Measurements from ENCODE around the gene IGLL5. TPM values are rescaled to one million over a fixed set of nuclear protein-coding genes. Genes with fewer than 3 reads are reported as not detected.

IGLL5 gene
- total RNA-seq, 1 donor from 2014 or later = not detected

GRCh38 chr22:22891139-22891621 is 3.6 kb downstream of the IGLL5 start:
- Mint-ChIP-seq H3K27ac (ENCODE audit: unreplicated experiment) (no peak overlapping the region), H3K27me3 (ENCODE audit: unreplicated experiment) (peaks cover 6% of the 10 kb centered on the region), H3K4me1 (ENCODE audit: unreplicated experiment) (no peaks in the 10 kb centered on the region), H3K36me3 (ENCODE audit: low read depth, unreplicated experiment) (no peaks in the 10 kb centered on the region), H3K9me3 (ENCODE audit: unreplicated experiment) (no peaks in the 10 kb centered on the region), H3K4me3 (ENCODE audit: unreplicated experiment) (no peak overlapping the region)
- TF ChIP-seq, protein P1, sequence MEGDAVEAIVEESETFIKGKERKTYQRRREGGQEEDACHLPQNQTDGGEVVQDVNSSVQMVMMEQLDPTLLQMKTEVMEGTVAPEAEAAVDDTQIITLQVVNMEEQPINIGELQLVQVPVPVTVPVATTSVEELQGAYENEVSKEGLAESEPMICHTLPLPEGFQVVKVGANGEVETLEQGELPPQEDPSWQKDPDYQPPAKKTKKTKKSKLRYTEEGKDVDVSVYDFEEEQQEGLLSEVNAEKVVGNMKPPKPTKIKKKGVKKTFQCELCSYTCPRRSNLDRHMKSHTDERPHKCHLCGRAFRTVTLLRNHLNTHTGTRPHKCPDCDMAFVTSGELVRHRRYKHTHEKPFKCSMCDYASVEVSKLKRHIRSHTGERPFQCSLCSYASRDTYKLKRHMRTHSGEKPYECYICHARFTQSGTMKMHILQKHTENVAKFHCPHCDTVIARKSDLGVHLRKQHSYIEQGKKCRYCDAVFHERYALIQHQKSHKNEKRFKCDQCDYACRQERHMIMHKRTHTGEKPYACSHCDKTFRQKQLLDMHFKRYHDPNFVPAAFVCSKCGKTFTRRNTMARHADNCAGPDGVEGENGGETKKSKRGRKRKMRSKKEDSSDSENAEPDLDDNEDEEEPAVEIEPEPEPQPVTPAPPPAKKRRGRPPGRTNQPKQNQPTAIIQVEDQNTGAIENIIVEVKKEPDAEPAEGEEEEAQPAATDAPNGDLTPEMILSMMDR (IDR thresholded peaks at IDR 0.05; ENCODE audit: unreplicated experiment) = no peak
- DNase-seq (ENCODE audit: low spot score) = no peak

GRCh38 chr22:22892096-22893052 is 4.8 kb downstream of the IGLL5 start:
- DNase-seq (ENCODE audit: low spot score) = no peak
- Mint-ChIP-seq H3K4me1 (ENCODE audit: unreplicated experiment) (no peaks in the 10 kb centered on the region), H3K9me3 (ENCODE audit: unreplicated experiment) (no peaks in the 10 kb centered on the region), H3K27me3 (ENCODE audit: unreplicated experiment) (peaks cover 6% of the 10 kb centered on the region), H3K4me3 (ENCODE audit: unreplicated experiment) (no peak overlapping the region), H3K36me3 (ENCODE audit: low read depth, unreplicated experiment) (no peaks in the 10 kb centered on the region), H3K27ac (ENCODE audit: unreplicated experiment) (no peak overlapping the region)
- TF ChIP-seq, protein P1 (IDR thresholded peaks at IDR 0.05; ENCODE audit: unreplicated experiment) = no peak

DNA sequence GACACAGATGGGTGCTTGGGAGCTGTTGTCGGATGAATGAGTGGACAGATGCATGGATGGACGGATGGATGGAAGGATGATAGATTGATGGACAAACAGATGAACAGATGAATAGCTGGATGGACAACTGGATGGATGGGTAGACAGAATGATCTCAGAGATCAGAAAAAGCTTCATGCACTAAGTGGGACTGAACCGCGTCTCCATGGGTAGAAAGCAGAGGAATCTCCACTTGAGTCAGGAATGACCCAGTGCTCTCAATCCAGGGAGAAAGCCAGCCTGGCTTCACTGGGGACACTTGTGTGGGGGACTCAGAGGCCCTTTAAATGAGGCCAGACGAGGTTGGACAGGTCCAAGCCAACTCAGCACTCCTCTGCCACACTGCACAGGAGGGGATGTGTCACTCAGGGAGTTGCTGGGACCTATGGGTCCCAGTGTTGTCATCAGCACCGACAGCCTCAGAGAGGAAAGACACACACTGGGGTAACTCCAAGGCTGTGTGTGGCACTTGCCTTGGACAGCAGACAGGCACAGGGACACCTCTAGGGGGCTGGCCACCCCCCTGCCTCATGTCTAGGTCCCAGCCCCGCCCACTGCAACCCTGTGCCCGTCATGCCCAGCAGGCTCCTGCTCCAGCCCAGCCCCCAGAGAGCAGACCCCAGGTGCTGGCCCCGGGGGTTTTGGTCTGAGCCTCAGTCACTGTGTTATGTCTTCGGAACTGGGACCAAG is 5.6 kb downstream of the IGLL5 start:
- Mint-ChIP-seq H3K9me3 (ENCODE audit: unreplicated experiment) (no peaks in the 10 kb centered on the region), H3K4me1 (ENCODE audit: unreplicated experiment) (no peaks in the 10 kb centered on the region), H3K4me3 (ENCODE audit: unreplicated experiment) (no peak overlapping the region), H3K36me3 (ENCODE audit: low read depth, unreplicated experiment) (no peaks in the 10 kb centered on the region), H3K27me3 (ENCODE audit: unreplicated experiment) (peaks cover 6% of the 10 kb centered on the region), H3K27ac (ENCODE audit: unreplicated experiment) (no peak overlapping the region)
- TF ChIP-seq, protein P1 (IDR thresholded peaks at IDR 0.05; ENCODE audit: unreplicated experiment) = no peak
- DNase-seq (ENCODE audit: low spot score) = no peak

DNA sequence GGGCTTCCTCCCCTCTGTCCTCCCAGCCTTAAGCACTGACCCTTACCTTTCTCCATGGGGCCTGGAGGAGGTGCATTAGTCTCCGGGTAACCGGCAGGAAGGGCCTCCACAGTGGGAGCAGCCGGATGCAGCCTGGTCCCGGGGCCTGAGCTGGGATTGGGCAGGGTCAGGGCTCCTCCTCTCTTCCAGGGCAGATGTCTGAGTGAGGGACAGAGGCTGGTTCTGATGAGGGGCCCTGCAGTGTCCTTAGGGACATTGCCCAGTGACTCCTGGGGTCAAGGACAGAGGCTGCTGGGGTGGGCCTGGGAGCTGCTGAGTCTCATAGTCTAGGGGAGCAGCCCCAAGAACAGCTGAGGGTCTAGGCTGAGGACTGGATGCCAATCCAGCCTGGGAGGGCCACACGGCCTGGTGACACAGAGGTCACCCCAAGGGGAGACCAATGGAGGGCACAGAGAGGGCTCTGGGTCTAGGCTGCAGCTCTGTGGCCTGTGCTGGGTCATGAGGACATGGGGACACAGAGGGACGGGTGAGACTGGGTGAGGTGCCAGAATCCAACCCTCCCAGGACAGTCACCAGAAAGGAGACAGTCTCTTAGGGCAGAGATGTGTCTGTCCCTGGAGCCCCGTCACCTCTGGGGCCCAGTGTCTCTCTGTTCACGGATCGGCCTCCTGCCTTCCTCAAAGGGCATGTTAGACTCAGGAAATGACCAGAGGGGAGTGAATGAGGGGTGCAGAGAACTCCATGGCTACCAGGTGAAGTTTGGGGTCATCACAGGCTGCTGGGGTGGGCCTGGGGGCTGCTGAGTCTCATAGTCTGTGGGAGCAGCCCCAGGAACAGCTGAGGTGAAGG is 6.5 kb downstream of the IGLL5 start:
- Mint-ChIP-seq H3K36me3 (ENCODE audit: low read depth, unreplicated experiment) (no peaks in the 10 kb centered on the region), H3K9me3 (ENCODE audit: unreplicated experiment) (no peaks in the 10 kb centered on the region), H3K27me3 (ENCODE audit: unreplicated experiment) (peaks cover 6% of the 10 kb centered on the region), H3K4me1 (ENCODE audit: unreplicated experiment) (no peaks in the 10 kb centered on the region), H3K27ac (ENCODE audit: unreplicated experiment) (no peak overlapping the region), H3K4me3 (ENCODE audit: unreplicated experiment) (no peak overlapping the region)
- DNase-seq (ENCODE audit: low spot score) = no peak
- TF ChIP-seq, protein P1 (IDR thresholded peaks at IDR 0.05; ENCODE audit: unreplicated experiment) = no peak

All from endothelial cell (in vitro differentiated cells).